ENCODE data around the gene MSH2.

The MSH2 gene

DNA sequence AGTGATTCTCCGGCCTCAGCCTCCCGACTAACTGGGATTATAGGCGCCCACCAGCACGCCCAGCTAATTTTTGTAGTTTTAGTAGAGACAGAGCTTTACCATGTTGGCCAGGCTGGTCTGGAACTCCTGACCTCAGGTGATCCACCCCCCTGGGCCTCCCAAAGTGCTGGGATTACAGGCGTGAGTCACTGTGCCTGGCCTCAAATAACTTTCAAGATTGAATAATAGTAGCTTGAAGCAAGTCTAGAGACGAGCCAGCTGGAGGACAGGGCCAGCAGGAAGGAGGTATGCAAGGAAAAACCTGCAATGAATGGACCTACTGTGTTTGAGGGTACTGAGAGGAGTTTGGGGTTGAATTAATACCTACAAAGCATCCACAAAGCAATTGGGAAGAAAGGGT, 87.5 kb downstream of the MSH2 start:
- H2AFZ ChIP-seq (ENCODE audit: low read length) = no peak overlapping the region
- TF ChIP-seq, protein P1, sequence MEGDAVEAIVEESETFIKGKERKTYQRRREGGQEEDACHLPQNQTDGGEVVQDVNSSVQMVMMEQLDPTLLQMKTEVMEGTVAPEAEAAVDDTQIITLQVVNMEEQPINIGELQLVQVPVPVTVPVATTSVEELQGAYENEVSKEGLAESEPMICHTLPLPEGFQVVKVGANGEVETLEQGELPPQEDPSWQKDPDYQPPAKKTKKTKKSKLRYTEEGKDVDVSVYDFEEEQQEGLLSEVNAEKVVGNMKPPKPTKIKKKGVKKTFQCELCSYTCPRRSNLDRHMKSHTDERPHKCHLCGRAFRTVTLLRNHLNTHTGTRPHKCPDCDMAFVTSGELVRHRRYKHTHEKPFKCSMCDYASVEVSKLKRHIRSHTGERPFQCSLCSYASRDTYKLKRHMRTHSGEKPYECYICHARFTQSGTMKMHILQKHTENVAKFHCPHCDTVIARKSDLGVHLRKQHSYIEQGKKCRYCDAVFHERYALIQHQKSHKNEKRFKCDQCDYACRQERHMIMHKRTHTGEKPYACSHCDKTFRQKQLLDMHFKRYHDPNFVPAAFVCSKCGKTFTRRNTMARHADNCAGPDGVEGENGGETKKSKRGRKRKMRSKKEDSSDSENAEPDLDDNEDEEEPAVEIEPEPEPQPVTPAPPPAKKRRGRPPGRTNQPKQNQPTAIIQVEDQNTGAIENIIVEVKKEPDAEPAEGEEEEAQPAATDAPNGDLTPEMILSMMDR (IDR thresholded peaks at IDR 0.05; ENCODE audit: low read length) = no peak
- no peak for TF ChIP-seq EZH2 (IDR thresholded peaks at IDR 0.05; ENCODE audit: borderline replicate concordance, low read length)

DNA sequence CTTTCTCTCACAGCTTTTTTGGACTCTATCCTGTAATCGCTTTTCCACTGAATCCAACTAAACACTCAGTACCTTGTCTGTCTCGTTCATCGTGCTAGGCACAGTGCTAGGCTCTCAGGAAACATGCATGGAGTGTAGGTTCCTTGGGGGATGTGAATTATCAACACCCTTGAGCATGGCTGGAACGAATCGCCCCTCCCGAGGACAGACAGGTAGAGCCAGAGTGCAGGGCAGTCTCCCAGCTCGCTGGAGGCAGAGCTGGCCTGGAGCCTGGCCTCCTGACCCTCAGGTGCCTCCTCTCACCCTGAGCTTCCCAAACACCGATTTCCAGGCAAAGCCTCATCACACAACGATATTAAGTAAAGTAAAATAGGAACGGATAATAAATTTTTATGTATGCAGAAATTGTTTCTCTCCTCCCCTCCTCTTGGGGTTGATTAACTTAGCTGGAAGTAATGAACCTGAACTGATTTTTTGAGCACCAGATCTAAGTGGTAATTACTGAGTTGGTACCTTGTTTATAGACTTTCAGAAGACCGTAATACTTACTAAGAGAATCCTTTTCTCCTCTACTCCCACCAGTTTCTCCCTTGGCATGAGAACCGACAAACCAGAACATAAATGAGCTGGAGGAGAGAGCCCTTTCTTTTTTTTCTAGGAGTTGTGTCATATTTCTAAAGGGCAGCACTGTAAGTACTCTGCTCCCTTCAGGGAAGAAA, 90.5 kb downstream of the MSH2 start:
- H3F3A ChIP-seq (ENCODE audit: insufficient read depth, low read length) = no peaks in the 10 kb centered on the region; the same call in none of the 2 replicates
- H3K4me2 ChIP-seq (ENCODE audit: low read length) = no peak overlapping the region
- H3K27ac ChIP-seq (ENCODE audit: low read depth, low read length, poor library complexity, severe bottlenecking) = no peak overlapping the region
- TF ChIP-seq, protein P1 (IDR thresholded peaks at IDR 0.05; ENCODE audit: low read length) = no peak
- TF ChIP-seq EZH2 (IDR thresholded peaks at IDR 0.05; ENCODE audit: borderline replicate concordance, low read length) = no peak
- H3K9me2 ChIP-seq (ENCODE audit: low read depth, low read length) = no peaks in the 10 kb centered on the region
- no peaks in the 10 kb centered on the region for H3K27me3 ChIP-seq (ENCODE audit: insufficient read depth, low read length)
- no peak overlapping the region for H2AFZ ChIP-seq (ENCODE audit: low read length)
- no peaks in the 10 kb centered on the region for H4K20me1 ChIP-seq (ENCODE audit: insufficient read depth, low read length)
- no peaks in the 10 kb centered on the region for H3K9me3 ChIP-seq (ENCODE audit: low read length)
- no peak overlapping the region for H3K4me3 ChIP-seq (ENCODE audit: low read depth, low read length, poor library complexity, severe bottlenecking)
- H3K9ac ChIP-seq (ENCODE audit: low read length) = no peak overlapping the region
- peaks cover 14% of the 10 kb centered on the region for H3K4me1 ChIP-seq (ENCODE audit: insufficient read depth, low read length, severe bottlenecking)
- no peaks in the 10 kb centered on the region for H3K36me3 ChIP-seq (ENCODE audit: insufficient read depth, low read length)
- H3K79me2 ChIP-seq (ENCODE audit: insufficient read depth, low read length) = no peaks in the 10 kb centered on the region

More for the DNA sequence above, 87.5 kb downstream of the MSH2 start:
- Histone ChIP-seq H3K4me2 (ENCODE audit: low read length) (no peak overlapping the region), H4K20me1 (ENCODE audit: insufficient read depth, low read length) (no peaks in the 10 kb centered on the region), H3K4me3 (ENCODE audit: low read depth, low read length, poor library complexity, severe bottlenecking) (no peak overlapping the region), H3K9ac (ENCODE audit: low read length) (no peak overlapping the region), H3K9me3 (ENCODE audit: low read length) (no peaks in the 10 kb centered on the region), H3K36me3 (ENCODE audit: insufficient read depth, low read length) (peaks cover under 1% of the 10 kb centered on the region; the same call in 1 of the 2 replicates), H3K4me1 (ENCODE audit: insufficient read depth, low read length, severe bottlenecking) (peaks cover 31% of the 10 kb centered on the region), H3F3A (ENCODE audit: insufficient read depth, low read length) (no peaks in the 10 kb centered on the region; the same call in none of the 2 replicates), H3K9me2 (ENCODE audit: low read depth, low read length) (no peaks in the 10 kb centered on the region), H3K27me3 (ENCODE audit: insufficient read depth, low read length) (no peaks in the 10 kb centered on the region), H3K27ac (ENCODE audit: low read depth, low read length, poor library complexity, severe bottlenecking) (no peak overlapping the region), H3K79me2 (ENCODE audit: insufficient read depth, low read length) (no peaks in the 10 kb centered on the region)

DNA sequence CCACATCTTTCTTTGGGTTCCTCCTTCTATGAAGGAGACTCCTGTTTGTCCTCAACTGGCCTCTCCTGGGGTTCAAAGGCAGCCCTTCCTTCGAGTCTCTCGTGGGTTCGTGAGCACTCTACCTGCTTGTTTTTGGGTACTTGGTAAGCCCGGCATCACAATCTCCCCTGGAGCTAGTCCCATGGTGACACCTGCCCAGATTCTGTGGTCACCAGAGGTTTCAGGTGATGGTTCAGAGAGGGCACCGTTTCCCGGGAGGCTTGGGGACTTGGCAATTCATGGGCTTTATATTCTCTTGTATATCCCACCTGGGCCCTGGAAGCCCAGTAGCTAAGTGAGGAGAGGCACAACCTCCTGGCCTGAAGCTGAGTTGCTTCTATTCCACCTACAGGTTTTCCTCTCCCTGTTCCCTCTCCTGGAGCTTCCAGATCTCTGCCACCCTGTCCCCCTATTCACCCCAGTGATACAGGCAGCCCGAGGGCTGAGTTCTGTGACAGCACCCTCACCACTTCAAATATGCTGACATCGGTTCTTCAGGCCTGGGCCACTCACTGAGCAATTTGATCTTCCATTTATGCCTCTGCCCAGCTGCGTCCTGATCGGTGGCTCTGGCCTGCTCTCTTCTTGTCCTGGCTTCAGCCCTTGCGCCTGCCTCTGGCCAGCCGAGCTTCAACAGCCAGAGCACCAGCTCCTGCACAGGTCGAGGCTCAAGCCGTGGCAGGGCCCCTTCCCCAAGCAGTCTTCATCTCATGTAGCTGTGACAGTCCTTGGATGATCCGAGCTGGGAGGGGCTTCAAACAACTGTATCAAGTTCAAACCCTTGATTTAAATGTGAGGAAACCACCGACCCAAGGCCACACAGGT, 91.5 kb downstream of the MSH2 start:
- Histone ChIP-seq H3K27ac (ENCODE audit: low read depth, low read length, poor library complexity, severe bottlenecking) (no peak overlapping the region), H2AFZ (ENCODE audit: low read length) (no peak overlapping the region), H3K4me3 (ENCODE audit: low read depth, low read length, poor library complexity, severe bottlenecking) (no peak overlapping the region), H4K20me1 (ENCODE audit: insufficient read depth, low read length) (no peaks in the 10 kb centered on the region), H3K9me2 (ENCODE audit: low read depth, low read length) (no peaks in the 10 kb centered on the region), H3F3A (ENCODE audit: insufficient read depth, low read length) (no peaks in the 10 kb centered on the region; the same call in 1 of the 2 replicates), H3K9me3 (ENCODE audit: low read length) (peaks cover 5% of the 10 kb centered on the region), H3K9ac (ENCODE audit: low read length) (no peak overlapping the region), H3K36me3 (ENCODE audit: insufficient read depth, low read length) (no peaks in the 10 kb centered on the region), H3K27me3 (ENCODE audit: insufficient read depth, low read length) (no peaks in the 10 kb centered on the region), H3K79me2 (ENCODE audit: insufficient read depth, low read length) (no peaks in the 10 kb centered on the region), H3K4me1 (ENCODE audit: insufficient read depth, low read length, severe bottlenecking) (peaks cover 9% of the 10 kb centered on the region), H3K4me2 (ENCODE audit: low read length) (no peak overlapping the region)
- no peak for TF ChIP-seq EZH2 (IDR thresholded peaks at IDR 0.05; ENCODE audit: borderline replicate concordance, low read length)
- TF ChIP-seq, protein P1 (IDR thresholded peaks at IDR 0.05; ENCODE audit: low read length) = no peak

Measured in OCI-LY1 (cell line).